HCT116 (cell line): ENCODE data around the gene SMARCAD1. TPM values are rescaled to one million over a fixed set of nuclear protein-coding genes. Genes with fewer than 3 reads are reported as not detected.

Experiments
- ATAC-seq: fragments of 200-7000 bp; cut with Tn5 transposase; 2 replicates; pipeline ENCODE4 v1.9.1; 2020; ENCODE audit warnings: mild to moderate bottlenecking, moderate library complexity
- BruUV-seq: library from RNA; stranded (reverse); fragments of 400-500 nt; replicated peaks from 2 replicates; lab custom pipeline; 2021; lab: Mats Ljungman, UMichigan
- CTCF ChIA-PET: fragments of 300-600 bp; sonication (Branson Sonifier 250); formaldehyde crosslinking; loops from one replicate; lab custom pipeline; 2021; ENCODE audit warnings: antibody characterized with exemption; lab: Charles Lee
- POLR2A ChIA-PET: fragments of 300-600, 350-600 bp; sonication (Branson Sonifier 250); formaldehyde crosslinking; loops from one replicate; lab custom pipeline; 2021; ENCODE audit warnings: antibody characterized with exemption; lab: Charles Lee
- RAD21 ChIA-PET, 2 experiments: fragments of 300-600 bp; sonication (Branson Sonifier 250); formaldehyde crosslinking; loops; one replicate each; lab custom pipeline; 2023; ENCODE audit warnings: low total read pairs in 2 of 2; ENCODE audit not compliant: uncharacterized antibody in 2 of 2, unreplicated experiment in 2 of 2, low non-redundant PET in 1 of 2; lab: Charles Lee
- DNase-seq: peaks from one replicate; pipeline ENCODE4 v3.0.0-alpha.2; 2010; ENCODE audit warnings: low read depth, low spot score
- H2AFZ ChIP-seq: fragments of 200-600 bp; shearing (Covaris generic), sonication (generic); 2 replicates; pipeline ENCODE4 v1.6.1; 2017; ENCODE audit warnings: low read depth, mixed run types, mixed read lengths, antibody characterized with exemption, low read length; ENCODE audit not compliant: poor library complexity, severe bottlenecking
- H3K27ac ChIP-seq: 2 replicates; pipeline ENCODE4 v1.5.1; 2012; ENCODE audit warnings: low read depth, low read length
- H3K27me3 ChIP-seq: fragments of 200-600 bp; sonication (generic); 2 replicates; pipeline ENCODE4 v1.6.1; 2016; ENCODE audit warnings: mixed run types, low read length, mixed read lengths; ENCODE audit not compliant: insufficient read depth
- H3K36me3 ChIP-seq, 2 experiments: fragments of 200-500 bp in 1 of 2; fragments of 200-600 bp in 1 of 2; sonication (Bioruptor generic) in 1 of 2; sonication (generic) in 1 of 2; 2 replicates each; pipeline versions ENCODE4 v1.5.1 to v1.6.1; 2014 to 2016; ENCODE audit warnings: low read length in 2 of 2, inconsistent platforms in 1 of 2, mixed read lengths in 1 of 2, mixed run types in 1 of 2; ENCODE audit not compliant: insufficient read depth in 2 of 2, control insufficient read depth in 1 of 2
- H3K4me1 ChIP-seq, 2 experiments: fragments of 200-600 bp in 1 of 2; sonication (generic) in 1 of 2; 2 replicates each; pipeline versions ENCODE4 v1.5.1 to v1.6.1; 2012 to 2017; ENCODE audit warnings: low read length in 2 of 2, inconsistent platforms in 1 of 2, mild to moderate bottlenecking in 1 of 2, mixed read lengths in 1 of 2, mixed run types in 1 of 2, moderate library complexity in 1 of 2; ENCODE audit not compliant: insufficient read depth in 2 of 2, control insufficient read depth in 1 of 2
- H3K4me2 ChIP-seq: fragments of 200-600 bp; sonication (generic); 2 replicates; pipeline ENCODE4 v1.6.1; 2017; ENCODE audit warnings: mixed run types, low read length, mixed read lengths
- H3K4me3 ChIP-seq, 2 experiments: fragments of 200-600 bp in 1 of 2; sonication (generic) in 1 of 2; replicated peaks in 1 of 2; 2 replicates each; pipeline ENCODE4 v1.5.1; 2011 to 2016; ENCODE audit warnings: low read length in 2 of 2, control low read depth in 1 of 2, low read depth in 1 of 2, mild to moderate bottlenecking in 1 of 2, mixed read lengths in 1 of 2, mixed run types in 1 of 2
- H3K79me2 ChIP-seq: fragments of 200-600 bp; sonication (generic); 2 replicates; pipeline ENCODE4 v1.6.1; 2017; ENCODE audit warnings: mild to moderate bottlenecking, mixed run types, low read length, moderate library complexity, mixed read lengths; ENCODE audit not compliant: insufficient read depth
- H3K9ac ChIP-seq: fragments of 200-600 bp; sonication (generic); 2 replicates; pipeline ENCODE4 v1.6.1; 2016; ENCODE audit warnings: low read length, mixed read lengths
- H3K9me2 ChIP-seq: fragments of 200-600 bp; sonication (generic), shearing (Covaris generic); 2 replicates; pipeline ENCODE4 v1.6.1; 2017; ENCODE audit warnings: mixed run types, mild to moderate bottlenecking, moderate library complexity; ENCODE audit not compliant: insufficient read depth
- H3K9me3 ChIP-seq, 2 experiments: fragments of 200-500 bp in 1 of 2; fragments of 200-600 bp in 1 of 2; sonication (Bioruptor generic) in 1 of 2; sonication (generic) in 1 of 2; 2 replicates each; pipeline ENCODE4 v1.6.1; 2014 to 2017; ENCODE audit warnings: low read length in 2 of 2, mixed read lengths in 2 of 2, inconsistent platforms in 1 of 2, low read depth in 1 of 2, mild to moderate bottlenecking in 1 of 2, mixed run types in 1 of 2, moderate library complexity in 1 of 2; ENCODE audit not compliant: control insufficient read depth in 1 of 2, insufficient read depth in 1 of 2
- H4K20me1 ChIP-seq: fragments of 200-600 bp; sonication (generic), shearing (Covaris generic); 2 replicates; pipeline ENCODE4 v1.6.1; 2017; ENCODE audit warnings: mixed run types, mild to moderate bottlenecking, moderate library complexity; ENCODE audit not compliant: insufficient read depth
- ATF3 ChIP-seq: IDR thresholded peaks from 2 replicates; pipeline ENCODE4 v1.6.1; 2012
- CEBPB ChIP-seq: IDR thresholded peaks from 2 replicates; pipeline ENCODE4 v1.6.1; 2012; ENCODE audit warnings: low read depth
- EGR1 ChIP-seq: IDR thresholded peaks from 2 replicates; pipeline ENCODE4 v1.6.1; 2012; ENCODE audit warnings: low read depth
- ELF1 ChIP-seq: IDR thresholded peaks from 2 replicates; pipeline ENCODE4 v1.6.1; 2012; ENCODE audit warnings: low read depth, borderline replicate concordance
- FOSL1 ChIP-seq: IDR thresholded peaks from 2 replicates; pipeline ENCODE4 v1.6.1; 2012; ENCODE audit warnings: low read depth
- JUND ChIP-seq: IDR thresholded peaks from 2 replicates; pipeline ENCODE4 v1.6.1; 2012
- MAX ChIP-seq: IDR thresholded peaks from 2 replicates; pipeline ENCODE4 v1.6.1; 2012
- POLR2AphosphoS5 ChIP-seq: IDR thresholded peaks from 2 replicates; pipeline ENCODE4 v1.6.1; 2011; ENCODE audit warnings: mild to moderate bottlenecking, low read depth, low read length, moderate library complexity
- REST ChIP-seq: IDR thresholded peaks from 2 replicates; pipeline ENCODE4 v1.6.1; 2012; ENCODE audit warnings: low read depth
- SIN3A ChIP-seq: IDR thresholded peaks from 2 replicates; pipeline ENCODE4 v1.6.1; 2012; ENCODE audit warnings: low read depth
- SP1 ChIP-seq: IDR thresholded peaks from 2 replicates; pipeline ENCODE4 v1.6.1; 2012; ENCODE audit warnings: low read depth
- ZBTB33 ChIP-seq: IDR thresholded peaks from 2 replicates; pipeline ENCODE4 v1.6.1; 2011; ENCODE audit warnings: mild to moderate bottlenecking, low read length, moderate library complexity; ENCODE audit not compliant: insufficient replicate concordance; ENCODE audit errors: extremely low read depth
- ZFX ChIP-seq: fragments of 450-650 bp; IDR thresholded peaks from 2 replicates; pipeline ENCODE4 v1.6.1; 2017
- ZNF274 ChIP-seq: fragments of 200-500 bp; sonication (Bioruptor generic); IDR thresholded peaks from 2 replicates; pipeline ENCODE4 v1.6.1; 2014; ENCODE audit warnings: mild to moderate bottlenecking, low read depth, low read length, inconsistent platforms
- intact Hi-C: fragments of 100-400 bp; cut with micrococcal nuclease; formaldehyde crosslinking; loops from 2 replicates; pipeline ENCODE4 v1.10.0; 2022
- total RNA-seq: library from RNA; stranded (reverse); gene quantifications from one replicate; pipeline ENCODE4 v1.2.1, GENCODE V29; 2021; ENCODE audit not compliant: unreplicated experiment

SMARCAD1 gene
- total RNA-seq, 1 experiment from 2014 or later = 33.6 TPM

- ChIA-PET POLR2A (no interaction called here), CTCF (no interaction called here), RAD21 (no interaction called here)
- H3K9me3 ChIP-seq = no peaks in the 10 kb centered on the region
- no peak overlapping the region for H3K4me2 ChIP-seq
- no peaks in the 10 kb centered on the region for H3K9me2 ChIP-seq
- intact Hi-C loops = no loop called here
- H3K27ac ChIP-seq = no peak overlapping the region
- ATAC-seq = no peak
- H3K79me2 ChIP-seq = no peaks in the 10 kb centered on the region; the same call in 1 of the 2 replicates
- H3K4me1 ChIP-seq = no peaks in the 10 kb centered on the region
- no TSS peak for BruUV-seq
- no peaks in the 10 kb centered on the region for H4K20me1 ChIP-seq
- H3K36me3 ChIP-seq = peaks cover 33 to 34% of the 10 kb centered on the region in 2 experiments
- no peak overlapping the region for H3K4me3 ChIP-seq
- no peak for DNase-seq
- no peak for TF ChIP-seq ZNF274
- TF ChIP-seq POLR2AphosphoS5 = no peak
- TF ChIP-seq SIN3A = no peak
- no peak overlapping the region for H3K9ac ChIP-seq
- no peaks in the 10 kb centered on the region for H3K27me3 ChIP-seq
- H2AFZ ChIP-seq = no peak overlapping the region
Measured at GRCh38 chr4:94276204-94276603, 68.5 kb downstream of the SMARCAD1 start.

GRCh38 chr4:94277534-94277933, 69.9 kb downstream of the SMARCAD1 start:
- H3K4me3 ChIP-seq = no peak overlapping the region
- no peaks in the 10 kb centered on the region for H3K9me3 ChIP-seq
- no peaks in the 10 kb centered on the region for H3K9me2 ChIP-seq
- H3K36me3 ChIP-seq = peaks cover 37% of the 10 kb centered on the region in 2 experiments
- H3K27ac ChIP-seq = no peak overlapping the region
- ChIA-PET RAD21 (no interaction called here), POLR2A (no interaction called here), CTCF (no interaction called here)
- no peaks in the 10 kb centered on the region; the same call in 1 of the 2 replicates for H3K79me2 ChIP-seq
- no peaks in the 10 kb centered on the region for H4K20me1 ChIP-seq
- intact Hi-C loops = no loop called here
- DNase-seq (no peak), ATAC-seq (no peak)
- BruUV-seq = no TSS peak
- H3K4me2 ChIP-seq = no peak overlapping the region
- H3K9ac ChIP-seq = no peak overlapping the region
- H3K27me3 ChIP-seq = no peaks in the 10 kb centered on the region
- H3K4me1 ChIP-seq = no peaks in the 10 kb centered on the region
- H2AFZ ChIP-seq = no peak overlapping the region
- TF ChIP-seq ELF1 = no peak
- TF ChIP-seq CEBPB = no peak
- no peak for TF ChIP-seq SP1
- no peak for TF ChIP-seq REST
- no peak for TF ChIP-seq EGR1
- no peak for TF ChIP-seq ATF3
- TF ChIP-seq ZBTB33 = no peak
- TF ChIP-seq ZFX = no peak
- TF ChIP-seq MAX = no peak
- no peak for TF ChIP-seq FOSL1
- no peak for TF ChIP-seq POLR2AphosphoS5
- TF ChIP-seq JUND = no peak
- TF ChIP-seq, all 23 proteins: peak for 0
